Measurements from ENCODE around the gene ADCY9.
"Not testable (repeated sequence)": the region's sequence is repeated elsewhere in the genome, so short reads cannot be mapped to it uniquely, and the experiment has no call there.

ADCY9 gene

GRCh38 chr16:3950343-3951193 lies 165.7 kb downstream of the ADCY9 start:
- no peak for DNase-seq (ENCODE audit: low spot score)

GRCh38 chr16:3949946-3950342 lies 166.3 kb downstream of the ADCY9 start:
- no peak for DNase-seq (ENCODE audit: low spot score)

- DNase-seq (ENCODE audit: low spot score) = no peak
Measured at GRCh38 chr16:3949287-3949686, 167.0 kb downstream of the ADCY9 start.

DNA sequence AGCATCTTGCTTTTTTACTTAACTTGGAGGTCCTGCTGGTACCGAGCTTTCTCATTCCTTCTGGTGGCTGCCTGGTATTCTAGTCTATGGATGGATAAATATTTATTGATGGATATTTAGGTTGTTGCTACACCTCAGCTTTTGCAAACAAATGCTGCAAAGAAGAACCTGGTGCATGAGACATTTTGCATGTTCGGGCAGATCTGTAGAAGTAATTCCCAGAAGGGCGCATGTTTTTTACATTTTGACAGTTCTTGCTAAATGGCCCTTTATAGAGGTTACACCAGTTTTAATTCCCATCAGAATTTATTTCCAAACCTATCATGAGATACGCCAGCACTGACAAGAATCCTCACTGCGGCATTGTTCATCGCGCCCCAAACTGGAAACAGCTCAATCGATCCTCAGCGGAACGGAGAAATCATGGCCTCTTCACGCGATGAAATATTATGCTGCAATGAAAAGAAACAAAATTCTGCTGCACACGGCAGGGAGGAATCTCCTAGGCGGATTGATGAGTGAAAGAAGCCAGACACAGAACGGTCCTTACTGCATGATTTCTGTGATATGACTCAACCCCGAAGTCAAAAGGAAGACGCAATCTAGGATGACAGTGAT lies 167.8 kb downstream of the ADCY9 start:
- DNase-seq (ENCODE audit: low spot score) = no peak

GRCh38 chr16:3946604-3947180 lies 169.6 kb downstream of the ADCY9 start:
- DNase-seq (ENCODE audit: low spot score) = no peak

- no peak for DNase-seq (ENCODE audit: low spot score)
Measured at GRCh38 chr16:3945751-3946603, 170.3 kb downstream of the ADCY9 start.

DNA sequence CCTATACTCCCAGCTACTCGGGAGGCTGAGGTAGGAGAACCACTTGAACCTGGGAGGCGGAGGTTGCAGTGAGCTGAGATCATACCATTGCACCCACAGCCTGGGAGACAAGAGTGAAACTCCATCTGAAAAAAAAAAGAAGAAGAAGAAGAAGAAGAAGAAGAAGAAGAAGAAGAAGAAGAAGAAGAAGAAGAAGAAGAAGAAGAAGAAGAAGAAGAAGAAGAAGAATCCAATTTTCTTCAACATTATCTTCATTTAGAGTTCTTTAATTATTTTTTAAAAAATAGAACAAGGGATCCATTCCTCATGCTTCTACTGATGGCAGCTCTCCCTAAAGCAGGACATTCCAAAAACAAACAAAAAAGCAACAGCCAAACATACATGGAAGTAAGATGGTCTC lies 171.8 kb downstream of the ADCY9 start:
- not testable (repeated sequence) for DNase-seq (ENCODE audit: low spot score)

DNA sequence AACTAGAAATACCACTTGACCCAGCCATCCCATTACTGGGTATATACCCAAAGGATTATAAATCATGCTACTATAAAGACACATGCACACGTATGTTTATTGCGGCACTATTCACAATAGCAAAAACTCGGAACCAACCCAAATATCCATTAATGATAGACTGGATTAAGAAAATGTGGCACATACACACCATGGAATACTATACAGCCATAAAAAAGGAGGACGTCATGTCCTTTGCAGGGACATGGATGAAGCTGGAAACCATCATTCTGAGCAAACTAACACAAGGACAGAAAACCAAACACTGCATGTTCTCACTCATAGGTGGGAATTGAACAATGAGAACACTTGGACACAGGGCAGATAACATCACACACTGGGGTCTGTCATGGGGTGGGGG lies 174.1 kb downstream of the ADCY9 start:
- DNase-seq (ENCODE audit: low spot score) = not testable (repeated sequence)

GRCh38 chr16:3938843-3939624 lies 177.2 kb downstream of the ADCY9 start:
- DNase-seq (ENCODE audit: low spot score) = no peak

GRCh38 chr16:3938471-3938842 lies 177.8 kb downstream of the ADCY9 start:
- no peak for DNase-seq (ENCODE audit: low spot score)

DNA sequence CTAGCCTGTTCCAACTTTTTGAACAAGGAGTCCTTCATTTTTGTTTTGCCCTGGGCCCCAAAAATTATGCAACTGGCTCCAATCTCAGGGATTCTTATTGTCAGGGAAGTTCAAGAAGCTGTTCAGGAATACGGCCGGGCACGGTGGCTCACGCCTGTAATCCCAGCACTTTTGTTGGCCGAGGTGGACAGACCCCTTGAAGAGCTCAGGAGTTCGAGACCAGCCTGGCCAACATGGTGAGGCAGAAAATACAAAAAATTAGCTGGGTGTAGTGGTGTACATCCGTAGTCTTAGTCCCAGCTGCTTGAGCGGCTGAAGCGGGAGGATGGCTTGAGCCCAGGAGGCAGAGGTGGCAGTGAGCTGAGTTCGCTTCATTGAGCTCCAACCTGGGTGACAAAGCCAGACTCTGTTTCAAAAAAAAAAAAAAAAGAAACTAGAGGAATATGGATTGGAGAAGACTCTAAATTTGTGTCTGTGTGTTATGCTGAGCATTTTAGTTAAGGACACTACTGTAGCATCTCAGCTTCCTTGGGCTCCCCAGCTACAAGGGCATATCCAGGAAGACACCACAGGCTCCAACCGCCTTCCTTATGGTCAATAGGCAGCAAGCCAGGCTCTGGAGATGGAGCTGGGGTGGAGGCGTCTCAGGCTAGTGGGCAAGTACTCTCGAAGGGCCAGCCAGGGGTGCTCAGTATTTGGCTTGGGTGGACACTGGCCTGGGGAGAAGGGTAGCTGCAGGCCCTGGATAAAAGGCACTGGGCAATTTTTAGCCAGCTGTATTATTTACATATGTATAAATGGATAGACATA lies 179.0 kb downstream of the ADCY9 start:
- no peak for DNase-seq (ENCODE audit: low spot score)

- DNase-seq (ENCODE audit: low spot score) = no peak
Measured at GRCh38 chr16:3935921-3936320, 180.3 kb downstream of the ADCY9 start.

GRCh38 chr16:3934491-3935181 lies 181.6 kb downstream of the ADCY9 start:
- DNase-seq (ENCODE audit: low spot score) = no peak

DNA sequence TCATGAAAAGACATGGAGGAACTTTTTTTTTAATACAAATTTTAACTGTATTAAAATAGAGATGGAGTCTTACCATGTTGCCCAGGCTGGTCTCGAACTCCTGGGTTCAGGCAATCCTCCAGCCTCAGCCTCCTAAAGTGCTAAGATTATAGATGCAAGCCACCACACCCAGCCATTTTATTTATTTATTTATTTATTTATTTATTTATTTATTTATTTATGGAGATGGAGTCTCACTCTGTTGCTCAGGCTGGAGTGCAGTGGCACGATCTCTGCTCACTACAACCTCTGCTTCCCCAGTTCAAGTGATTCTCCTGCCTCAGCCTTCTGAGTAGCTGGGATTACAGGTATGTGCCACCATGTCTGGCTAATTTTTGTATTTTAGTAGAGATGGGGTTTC lies 189.1 kb downstream of the ADCY9 start:
- not testable (repeated sequence) for DNase-seq (ENCODE audit: low spot score)

- DNase-seq (ENCODE audit: low spot score) = no peak
Measured at GRCh38 chr16:3924763-3925162, 191.5 kb downstream of the ADCY9 start.

- DNase-seq (ENCODE audit: low spot score) = no peak
Measured at GRCh38 chr16:3922241-3922640, 194.0 kb downstream of the ADCY9 start.

DNA sequence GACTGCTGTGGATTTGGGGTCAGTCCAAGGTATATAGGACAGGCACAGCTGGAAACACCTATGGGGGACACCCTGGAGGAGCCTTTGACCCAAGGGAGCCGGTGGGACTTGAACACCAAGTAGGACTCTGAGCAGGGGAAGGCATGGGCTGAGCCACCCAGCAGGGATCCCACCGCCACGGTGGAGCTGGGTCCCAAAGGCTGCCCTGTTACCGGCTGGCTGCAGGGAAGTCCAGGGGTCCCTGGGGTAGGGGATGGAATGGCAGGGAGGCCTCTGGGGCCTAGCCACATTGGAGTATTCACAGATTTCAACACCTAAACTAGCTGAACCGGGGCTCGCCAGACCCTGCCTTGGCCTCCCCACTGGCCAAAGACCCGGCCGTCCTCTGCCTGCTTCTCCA lies 196.0 kb downstream of the ADCY9 start:
- DNase-seq (ENCODE audit: low spot score) = no peak

DNA sequence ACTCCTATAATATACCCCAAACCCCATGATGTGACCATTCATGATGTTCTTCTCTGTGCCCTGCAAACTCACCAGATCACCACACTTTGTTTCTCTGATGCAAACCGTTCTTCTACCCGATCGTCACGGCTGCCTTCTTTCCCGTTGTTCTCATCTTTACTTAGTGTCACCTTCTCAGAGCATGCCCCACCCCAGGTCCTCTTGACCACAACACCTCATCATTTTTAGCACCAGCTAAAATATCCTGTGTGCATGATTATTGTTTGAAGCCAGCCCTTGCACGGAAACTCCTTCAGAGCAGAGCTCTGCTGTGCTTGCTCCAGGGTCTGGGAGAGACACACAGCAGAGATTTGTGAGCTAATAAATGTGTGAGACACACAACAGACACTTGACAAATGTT lies 196.8 kb downstream of the ADCY9 start:
- DNase-seq (ENCODE audit: low spot score) = no peak

DNA sequence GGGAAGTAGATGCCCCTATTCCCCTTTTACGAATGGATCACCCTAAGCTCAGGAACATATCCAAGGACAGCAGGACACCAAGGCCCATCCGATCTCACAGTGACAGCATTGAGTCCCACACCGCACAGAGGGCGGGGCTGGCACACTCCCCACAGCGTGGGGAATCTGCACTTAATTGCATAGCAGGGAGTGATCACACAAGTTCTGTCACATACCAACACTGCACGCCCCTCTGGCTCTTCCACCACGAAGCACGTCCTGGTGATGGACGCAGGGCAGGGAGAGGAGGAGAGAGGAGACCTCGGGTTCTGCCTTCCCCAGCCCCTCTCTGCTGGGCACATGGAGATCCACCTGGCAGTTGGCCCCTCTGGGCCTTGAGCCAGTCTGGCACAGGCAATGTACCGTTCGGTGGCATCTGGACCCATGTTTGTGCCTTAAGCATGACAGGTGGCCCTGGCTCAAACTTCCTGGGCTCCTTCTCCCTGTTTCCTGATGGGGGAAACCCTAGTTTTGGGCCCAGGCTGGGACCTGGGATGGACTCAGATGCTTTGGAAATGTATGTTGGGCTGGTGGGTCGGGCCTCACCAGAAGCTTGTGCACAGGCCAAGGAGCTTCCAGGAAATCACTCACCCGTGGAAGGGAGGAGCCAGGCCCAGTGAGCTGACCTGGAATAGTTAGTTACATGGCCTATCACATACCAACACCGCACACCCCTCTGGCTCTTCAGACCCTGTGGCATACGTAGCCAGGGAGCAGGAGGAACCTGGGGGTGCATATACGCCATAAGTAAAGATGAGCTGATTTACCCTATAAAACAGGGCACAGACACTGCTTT lies 200.6 kb downstream of the ADCY9 start:
- DNase-seq (ENCODE audit: low spot score) = no peak
